Central memory CD8-positive, alpha-beta T cell (primary cell): ENCODE measurements around the gene OSTN.

ENCODE experiments used
- ATAC-seq: fragments of 150-1000 bp; cut with Tn5 transposase; replicated peaks from 2 replicates; pipeline ENCODE4 v1.10.0; 2022; ENCODE audit warnings: mild to moderate bottlenecking, moderate FRiP score, moderate number of reproducible peaks; ENCODE audit not compliant: poor library complexity, severe bottlenecking; ENCODE audit errors: extremely low read depth
- DNase-seq, 2 donors: peaks; one replicate each; pipeline ENCODE4 v3.0.0; 2021; ENCODE audit warnings: low spot score in 2 of 2
- H3K27ac Mint-ChIP-seq: one replicate; pipeline ENCODE4 v1.8.0; 2022; ENCODE audit warnings: low read depth, mild to moderate bottlenecking, moderate library complexity, mixed read lengths
- H3K27me3 Mint-ChIP-seq: one replicate; pipeline ENCODE4 v1.8.0; 2022; ENCODE audit warnings: mixed read lengths
- H3K36me3 Mint-ChIP-seq: one replicate; pipeline ENCODE4 v1.8.0; 2022; ENCODE audit warnings: mild to moderate bottlenecking, moderate library complexity, mixed read lengths; ENCODE audit not compliant: insufficient read depth
- H3K4me1 Mint-ChIP-seq: one replicate; pipeline ENCODE4 v1.8.0; 2022; ENCODE audit warnings: mixed read lengths
- H3K4me3 Mint-ChIP-seq: one replicate; pipeline ENCODE4 v1.8.0; 2022; ENCODE audit warnings: mild to moderate bottlenecking, moderate library complexity, mixed read lengths
- H3K9me3 Mint-ChIP-seq: one replicate; pipeline ENCODE4 v1.8.0; 2022; ENCODE audit warnings: mixed read lengths

The OSTN gene

GRCh38 chr3:191306428-191306827, 107.4 kb downstream of the OSTN start:
- H3K36me3 Mint-ChIP-seq: no peaks in the 10 kb centered on the region
- DNase-seq (no peak), ATAC-seq (no peak)
- no peaks in the 10 kb centered on the region for H3K4me1 Mint-ChIP-seq
- H3K27ac Mint-ChIP-seq: no peak overlapping the region
- H3K9me3 Mint-ChIP-seq: peaks cover 10% of the 10 kb centered on the region
- H3K27me3 Mint-ChIP-seq: no peaks in the 10 kb centered on the region
- H3K4me3 Mint-ChIP-seq: no peak overlapping the region

- Mint-ChIP-seq H3K4me1 (no peaks in the 10 kb centered on the region), H3K27me3 (no peaks in the 10 kb centered on the region)
- ATAC-seq: no peak
Measured at GRCh38 chr3:191307341-191307740, 108.3 kb downstream of the OSTN start.

GRCh38 chr3:191313296-191313695, 114.3 kb downstream of the OSTN start:
- Mint-ChIP-seq H3K4me1 (no peaks in the 10 kb centered on the region), H3K9me3 (peaks cover 9% of the 10 kb centered on the region), H3K27ac (no peak overlapping the region), H3K4me3 (no peak overlapping the region), H3K36me3 (no peaks in the 10 kb centered on the region), H3K27me3 (no peaks in the 10 kb centered on the region)
- DNase-seq (no peak), ATAC-seq (no peak)

More at GRCh38 chr3:191307341-191307740, 108.3 kb downstream of the OSTN start:
- DNase-seq: no peak
- Mint-ChIP-seq H3K9me3 (peaks cover 10% of the 10 kb centered on the region), H3K27ac (no peak overlapping the region), H3K4me3 (no peak overlapping the region), H3K36me3 (no peaks in the 10 kb centered on the region)

GRCh38 chr3:191314109-191314728, 115.2 kb downstream of the OSTN start:
- no peak overlapping the region for H3K4me3 Mint-ChIP-seq
- no peak for DNase-seq
- no peaks in the 10 kb centered on the region for H3K36me3 Mint-ChIP-seq
- no peaks in the 10 kb centered on the region for H3K27me3 Mint-ChIP-seq
- no peak overlapping the region for H3K27ac Mint-ChIP-seq
- no peak for ATAC-seq
- H3K9me3 Mint-ChIP-seq: peaks cover 9% of the 10 kb centered on the region
- H3K4me1 Mint-ChIP-seq: no peaks in the 10 kb centered on the region
